ENCODE results near the gene TEX26. TPM values are rescaled to one million over a fixed set of nuclear protein-coding genes. Genes with fewer than 3 reads are reported as not detected.
A peak's percentile ranks its signal among the peaks of the same experiment; 100 is the strongest.

The TEX26 gene
- total and polyA plus RNA-seq, 4 donors: 0.67 to 6.2 (median 2.5) TPM; not detected in 1

DNA sequence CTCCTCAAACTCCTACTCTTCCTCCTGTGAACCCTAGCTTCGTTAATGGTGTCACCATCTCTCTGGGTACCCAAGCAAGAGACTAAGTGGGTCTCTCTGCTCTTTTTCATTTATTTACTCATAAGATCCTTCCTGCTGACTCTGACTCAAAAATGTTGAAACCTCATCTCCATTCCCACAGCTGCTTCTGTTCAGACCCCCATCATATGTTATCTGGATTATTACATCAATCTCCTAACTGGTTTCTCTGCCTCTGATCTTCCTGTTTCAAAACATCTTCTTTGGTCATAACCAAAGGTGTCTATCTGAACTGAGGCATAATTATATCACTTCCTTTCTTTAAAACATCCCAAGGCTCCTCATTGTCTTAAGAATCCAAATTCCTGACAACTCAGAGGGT, 28.4 kb upstream of the TEX26 start:
- H3K9me3 ChIP-seq (ENCODE audit: control insufficient read depth in 4 of 4, insufficient read depth in 3 of 4, low read length in 3 of 4): peaks cover 0 to 4% (median 0%) of the 10 kb centered on the region in 4 donors
- H3K27me3 ChIP-seq (ENCODE audit: control insufficient read depth in 3 of 3, insufficient read depth in 3 of 3, low read length in 2 of 3): peaks cover 0 to 21% (median 9%) of the 10 kb centered on the region in 3 donors
- TF ChIP-seq, protein P1, sequence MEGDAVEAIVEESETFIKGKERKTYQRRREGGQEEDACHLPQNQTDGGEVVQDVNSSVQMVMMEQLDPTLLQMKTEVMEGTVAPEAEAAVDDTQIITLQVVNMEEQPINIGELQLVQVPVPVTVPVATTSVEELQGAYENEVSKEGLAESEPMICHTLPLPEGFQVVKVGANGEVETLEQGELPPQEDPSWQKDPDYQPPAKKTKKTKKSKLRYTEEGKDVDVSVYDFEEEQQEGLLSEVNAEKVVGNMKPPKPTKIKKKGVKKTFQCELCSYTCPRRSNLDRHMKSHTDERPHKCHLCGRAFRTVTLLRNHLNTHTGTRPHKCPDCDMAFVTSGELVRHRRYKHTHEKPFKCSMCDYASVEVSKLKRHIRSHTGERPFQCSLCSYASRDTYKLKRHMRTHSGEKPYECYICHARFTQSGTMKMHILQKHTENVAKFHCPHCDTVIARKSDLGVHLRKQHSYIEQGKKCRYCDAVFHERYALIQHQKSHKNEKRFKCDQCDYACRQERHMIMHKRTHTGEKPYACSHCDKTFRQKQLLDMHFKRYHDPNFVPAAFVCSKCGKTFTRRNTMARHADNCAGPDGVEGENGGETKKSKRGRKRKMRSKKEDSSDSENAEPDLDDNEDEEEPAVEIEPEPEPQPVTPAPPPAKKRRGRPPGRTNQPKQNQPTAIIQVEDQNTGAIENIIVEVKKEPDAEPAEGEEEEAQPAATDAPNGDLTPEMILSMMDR (IDR thresholded peaks at IDR 0.05; ENCODE audit: control extremely low read depth, extremely low read depth): no peak
- H3K4me1 ChIP-seq (ENCODE audit: control insufficient read depth in 5 of 5, insufficient read depth in 5 of 5, low read length in 5 of 5): peaks cover 0 to 28% (median 19%) of the 10 kb centered on the region in 5 donors
- DNase-seq: no peak
- no peak overlapping the region for H3K27ac ChIP-seq (ENCODE audit: low read depth in 1 of 2, low read length in 1 of 2)
- H3K9ac ChIP-seq (ENCODE audit: insufficient read depth in 1 of 2, low read length in 2 of 2): no peak overlapping the region
- WGBS, 2 donors: 85 to 95% methylated on average over 1 of the region's 1 CpG
- H3K4me3 ChIP-seq: no peak overlapping the region
- no peak for ATAC-seq (ENCODE audit: insufficient read depth, low FRiP score)
- H3K36me3 ChIP-seq (ENCODE audit: control insufficient read depth in 4 of 4, insufficient read depth in 4 of 4, low read length in 4 of 4): no peaks in the 10 kb centered on the region

DNA sequence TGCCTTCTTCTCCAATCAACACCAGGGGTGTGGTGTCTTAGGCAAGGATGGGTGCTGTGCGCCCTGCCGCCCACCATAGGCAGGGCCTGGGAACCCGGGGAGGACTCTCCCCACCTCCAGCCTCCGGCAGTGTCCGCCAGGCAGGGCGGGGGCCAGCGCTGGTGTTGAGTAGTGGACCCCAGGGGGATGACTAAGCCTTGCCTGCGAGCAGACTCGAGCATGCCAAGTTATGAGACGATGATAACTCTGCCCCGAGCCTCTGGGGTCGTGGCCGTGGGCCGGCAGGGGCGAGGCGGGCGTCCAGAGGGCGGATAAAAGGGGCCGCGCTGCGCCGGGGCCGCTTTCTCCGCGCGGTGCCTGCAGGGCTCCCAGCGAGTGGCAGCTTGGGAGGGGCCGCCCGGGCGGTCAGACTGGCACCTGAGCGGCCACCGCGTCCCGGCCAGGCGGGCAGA, 26.5 kb upstream of the TEX26 start, which contains the start of gene MEDAG:
Gene MEDAG (plus strand): TSS at position 340 of the 452 bp plus-strand sequence. CDS start 245 bp downstream, outside the sequence.
- peak within 1 kb of the TSS; percentile 26 for H3K4me3 ChIP-seq
- H3K9me3 ChIP-seq (ENCODE audit: control insufficient read depth in 4 of 4, insufficient read depth in 3 of 4, low read length in 3 of 4): peaks cover 0 to 4% (median 0%) of the 10 kb centered on the region in 4 donors
- no peaks in the 10 kb centered on the region for H3K36me3 ChIP-seq (ENCODE audit: control insufficient read depth in 4 of 4, insufficient read depth in 4 of 4, low read length in 4 of 4)
- 14 to 15% methylated on average over 33 to 35 of the region's 35 CpGs for WGBS, 2 donors
- TF ChIP-seq, protein P1 (IDR thresholded peaks at IDR 0.05; ENCODE audit: control extremely low read depth, extremely low read depth): no peak
- DNase-seq: peak; percentile 36 to 59 (median 54)
- ATAC-seq (ENCODE audit: insufficient read depth, low FRiP score): peak; percentile 70
- no peak within 1 kb of the TSS for H3K9ac ChIP-seq (ENCODE audit: insufficient read depth in 1 of 2, low read length in 2 of 2)
- peaks cover 0 to 21% (median 9%) of the 10 kb centered on the region in 3 donors for H3K27me3 ChIP-seq (ENCODE audit: control insufficient read depth in 3 of 3, insufficient read depth in 3 of 3, low read length in 2 of 3)
- peak within 1 kb of the TSS; percentile 37 to 44 for H3K27ac ChIP-seq (ENCODE audit: low read depth in 1 of 2, low read length in 1 of 2)
- H3K4me1 ChIP-seq (ENCODE audit: control insufficient read depth in 5 of 5, insufficient read depth in 5 of 5, low read length in 5 of 5): peaks cover 0 to 28% (median 19%) of the 10 kb centered on the region in 5 donors

DNA sequence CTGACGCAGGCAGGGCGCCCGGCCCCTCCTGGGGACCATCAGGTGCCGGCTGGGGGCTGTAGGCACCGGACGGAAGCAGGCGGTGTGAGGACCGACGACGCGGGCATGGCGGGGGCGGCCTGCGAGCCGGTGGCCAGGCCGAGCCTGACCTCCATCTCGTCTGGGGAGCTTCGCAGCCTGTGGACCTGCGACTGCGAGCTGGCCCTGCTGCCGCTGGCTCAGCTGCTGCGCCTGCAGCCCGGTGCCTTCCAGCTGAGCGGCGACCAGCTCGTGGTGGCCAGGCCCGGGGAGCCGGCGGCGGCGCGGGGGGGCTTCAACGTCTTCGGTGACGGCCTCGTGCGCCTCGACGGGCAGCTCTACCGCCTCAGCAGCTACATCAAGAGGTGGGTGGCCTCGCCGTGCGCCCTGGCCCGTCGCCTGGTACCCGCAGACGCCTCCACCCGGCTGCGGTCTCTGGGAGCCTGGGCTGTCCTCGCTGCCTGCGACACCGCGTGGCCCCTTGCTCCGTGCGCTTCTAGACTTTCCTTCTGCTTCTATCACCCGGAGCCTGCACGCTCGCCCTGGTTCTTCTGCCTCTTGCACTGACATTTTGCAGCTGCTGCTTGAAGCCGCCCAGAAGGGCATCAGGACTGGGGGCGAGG, 25.9 kb upstream of the TEX26 start:
- Histone ChIP-seq H3K9me3 (ENCODE audit: control insufficient read depth in 4 of 4, insufficient read depth in 3 of 4, low read length in 3 of 4) (peaks cover 0 to 4% (median 0%) of the 10 kb centered on the region in 4 donors), H3K27ac (ENCODE audit: low read depth in 1 of 2, low read length in 1 of 2) (peak overlapping the region; percentile 37 to 44), H3K9ac (ENCODE audit: insufficient read depth in 1 of 2, low read length in 2 of 2) (no peak overlapping the region), H3K4me3 (peak overlapping the region; percentile 26), H3K27me3 (ENCODE audit: control insufficient read depth in 3 of 3, insufficient read depth in 3 of 3, low read length in 2 of 3) (peaks cover 0 to 21% (median 9%) of the 10 kb centered on the region in 3 donors), H3K36me3 (ENCODE audit: control insufficient read depth in 4 of 4, insufficient read depth in 4 of 4, low read length in 4 of 4) (no peaks in the 10 kb centered on the region), H3K4me1 (ENCODE audit: control insufficient read depth in 5 of 5, insufficient read depth in 5 of 5, low read length in 5 of 5) (peaks cover 0 to 28% (median 19%) of the 10 kb centered on the region in 5 donors)
- ATAC-seq (ENCODE audit: insufficient read depth, low FRiP score) (peak; percentile 13), DNase-seq (peak; percentile 42 to 61 (median 44))
- TF ChIP-seq, protein P1 (IDR thresholded peaks at IDR 0.05; ENCODE audit: control extremely low read depth, extremely low read depth): no peak
- WGBS, 2 donors: 13 to 22% methylated on average over 56 to 60 of the region's 60 CpGs
